Ascending aorta (tissue), 2 donors: ENCODE data around the gene ATP5F1E. TPM values are rescaled to one million over a fixed set of nuclear protein-coding genes. Genes with fewer than 3 reads are reported as not detected.

Experiments used
- DNase-seq, 2 donors: peaks; one replicate each; pipeline ENCODE4 v3.0.0-alpha.2; 2019; ENCODE audit warnings: low spot score in 2 of 2
- H3K27ac ChIP-seq, 2 donors: fragments of 200-600 bp; sonication (generic); one replicate each; pipeline ENCODE4 v1.5.1; 2016 to 2017; ENCODE audit warnings: mild to moderate bottlenecking in 1 of 2
- H3K27me3 ChIP-seq: fragments of 200-600 bp; sonication (generic); one replicate; pipeline ENCODE4 v1.5.1; 2017
- H3K36me3 ChIP-seq, 2 donors: fragments of 200-600 bp; sonication (generic); one replicate each; pipeline ENCODE4 v1.5.1; 2016
- H3K4me1 ChIP-seq, 2 donors: fragments of 200-600 bp; sonication (generic); one replicate each; pipeline ENCODE4 v1.5.1; 2016 to 2017; ENCODE audit warnings: mild to moderate bottlenecking in 1 of 2
- H3K4me3 ChIP-seq, 2 donors: fragments of 200-600 bp; sonication (generic); one replicate each; pipeline ENCODE4 v1.5.1; 2016 to 2017; ENCODE audit warnings: mild to moderate bottlenecking in 1 of 2
- H3K9me3 ChIP-seq, 2 donors: fragments of 200-600 bp; sonication (generic); one replicate each; pipeline ENCODE4 v1.5.1; 2016
- intact Hi-C: fragments of 100-400 bp; cut with DNase I; formaldehyde crosslinking; loops from one replicate; pipeline ENCODE4 v1.15.1; 2023
- total RNA-seq: library from RNA; depleted of rRNA; stranded (reverse); fragments of >200 nt; gene quantifications from one replicate; pipeline ENCODE4 v1.1.0, GENCODE V29; 2016
- TF ChIP-seq, protein P1 (sequence below), 3 experiments: fragments of 200-600 bp in 2 of 3; fragments of 450-650 bp in 1 of 3; sonication (generic) in 2 of 3; IDR thresholded peaks; one replicate each; pipeline ENCODE4 v1.5.1; 2016 to 2019; ENCODE audit warnings: antibody characterized with exemption in 3 of 3, mild to moderate bottlenecking in 1 of 3, moderate library complexity in 1 of 3

The ATP5F1E gene
- total RNA-seq, 1 donor from 2014 or later, result 12.7 TPM

DNA sequence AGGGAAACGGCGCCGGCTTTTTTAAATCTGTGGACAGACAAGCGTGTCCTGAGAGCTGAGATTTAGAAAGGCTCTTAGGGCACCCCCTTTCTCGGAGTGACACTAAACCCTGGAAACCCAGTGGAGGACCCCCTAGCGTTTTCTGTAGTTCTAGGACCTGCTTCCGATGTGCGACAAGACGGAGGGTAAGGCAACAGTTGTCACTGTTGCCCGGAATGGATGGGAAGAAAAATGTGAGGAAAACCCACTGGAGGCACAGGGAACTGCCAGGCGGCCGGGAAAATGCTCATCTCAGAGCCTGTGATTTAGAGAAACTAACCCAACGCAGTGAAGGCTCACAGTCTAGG lies 551 bp upstream of the ATP5F1E start:
- peaks cover 0 to 22% of the 10 kb centered on the region in 2 donors for H3K4me1 ChIP-seq
- H3K4me3 ChIP-seq, result peak overlapping the region; percentile 73 to 92
- no peaks in the 10 kb centered on the region for H3K27me3 ChIP-seq
- H3K36me3 ChIP-seq, result peaks cover 17 to 50% of the 10 kb centered on the region in 2 donors
- TF ChIP-seq, protein P1, sequence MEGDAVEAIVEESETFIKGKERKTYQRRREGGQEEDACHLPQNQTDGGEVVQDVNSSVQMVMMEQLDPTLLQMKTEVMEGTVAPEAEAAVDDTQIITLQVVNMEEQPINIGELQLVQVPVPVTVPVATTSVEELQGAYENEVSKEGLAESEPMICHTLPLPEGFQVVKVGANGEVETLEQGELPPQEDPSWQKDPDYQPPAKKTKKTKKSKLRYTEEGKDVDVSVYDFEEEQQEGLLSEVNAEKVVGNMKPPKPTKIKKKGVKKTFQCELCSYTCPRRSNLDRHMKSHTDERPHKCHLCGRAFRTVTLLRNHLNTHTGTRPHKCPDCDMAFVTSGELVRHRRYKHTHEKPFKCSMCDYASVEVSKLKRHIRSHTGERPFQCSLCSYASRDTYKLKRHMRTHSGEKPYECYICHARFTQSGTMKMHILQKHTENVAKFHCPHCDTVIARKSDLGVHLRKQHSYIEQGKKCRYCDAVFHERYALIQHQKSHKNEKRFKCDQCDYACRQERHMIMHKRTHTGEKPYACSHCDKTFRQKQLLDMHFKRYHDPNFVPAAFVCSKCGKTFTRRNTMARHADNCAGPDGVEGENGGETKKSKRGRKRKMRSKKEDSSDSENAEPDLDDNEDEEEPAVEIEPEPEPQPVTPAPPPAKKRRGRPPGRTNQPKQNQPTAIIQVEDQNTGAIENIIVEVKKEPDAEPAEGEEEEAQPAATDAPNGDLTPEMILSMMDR (IDR thresholded peaks at IDR 0.05), result peak in 2 of 3 experiments; percentile 12 to 24
- no peak for DNase-seq
- intact Hi-C loops, result loop anchor here (5.0 to 10.0 kb wide), 3 partner anchors 125 to 1538 kb away; no protein-coding TSS in a partner anchor
- no peaks in the 10 kb centered on the region for H3K9me3 ChIP-seq
- peak overlapping the region; percentile 72 to 87 for H3K27ac ChIP-seq

DNA sequence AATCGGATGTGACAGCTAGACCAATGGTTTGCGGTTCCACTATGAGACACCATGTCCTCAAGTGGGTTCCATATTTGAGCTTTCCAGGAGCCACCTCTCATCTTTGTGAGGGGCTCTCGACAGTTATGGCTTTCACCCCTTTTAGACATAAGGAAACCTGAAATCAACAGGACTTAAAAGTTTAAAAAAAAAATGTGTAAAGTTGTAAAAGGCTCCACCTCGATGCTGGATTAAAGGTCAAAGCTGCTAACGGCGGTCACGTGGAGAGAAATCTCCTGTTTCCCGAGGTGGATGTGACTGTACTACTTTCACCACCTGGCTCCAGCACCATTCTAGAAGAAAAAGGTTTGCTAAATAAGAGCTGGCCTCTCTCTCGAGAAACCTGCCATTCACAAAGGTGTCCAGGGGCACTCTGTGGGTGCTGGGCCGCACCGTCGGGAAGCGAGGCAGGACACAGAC lies 542 bp downstream of the ATP5F1E start:
- peak overlapping the region; percentile 73 to 92 for H3K4me3 ChIP-seq
- TF ChIP-seq, protein P1 (IDR thresholded peaks at IDR 0.05), result no peak
- H3K9me3 ChIP-seq, result no peaks in the 10 kb centered on the region
- H3K4me1 ChIP-seq, result peaks cover 0 to 22% of the 10 kb centered on the region in 2 donors
- no peaks in the 10 kb centered on the region for H3K27me3 ChIP-seq
- DNase-seq, result no peak
- intact Hi-C loops, result loop anchor here (1.0 to 10.0 kb wide), 5 partner anchors 25 to 1537 kb away; partner anchors contain the start of genes CTSZ and NELFCD
- H3K27ac ChIP-seq, result peak overlapping the region; percentile 72 to 84
- H3K36me3 ChIP-seq, result peaks cover 8 to 41% of the 10 kb centered on the region in 2 donors

DNA sequence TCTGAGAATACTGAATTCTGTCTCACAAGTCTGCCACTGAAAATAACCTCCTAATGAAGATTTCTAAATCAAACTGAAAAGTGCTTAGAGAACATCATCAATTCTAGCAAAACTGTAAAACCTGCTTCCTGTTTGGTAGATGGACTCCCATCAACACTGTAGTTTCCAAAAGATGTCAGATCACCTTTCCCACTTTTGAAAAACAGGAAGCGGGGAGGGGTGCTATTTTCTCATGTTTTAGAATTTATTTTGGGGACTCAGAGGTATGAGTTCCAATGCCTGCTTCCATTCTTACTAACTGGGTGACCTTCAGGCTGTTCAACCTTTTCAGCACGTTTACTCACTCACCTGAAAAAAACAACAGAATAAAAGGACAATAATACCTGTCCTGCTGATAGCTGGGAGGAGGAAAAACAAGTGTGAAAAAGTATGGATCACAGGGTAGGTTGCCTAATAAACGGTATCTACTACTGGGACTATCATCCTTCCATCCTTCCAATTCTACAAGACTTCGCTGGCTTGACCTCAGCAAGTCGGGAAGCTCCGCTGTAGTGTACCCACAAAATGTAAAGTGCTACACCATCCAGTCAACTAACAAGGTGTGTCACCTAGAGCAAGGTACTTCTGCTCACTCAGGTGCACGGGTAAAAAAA lies 1.1 kb downstream of the ATP5F1E start:
- no peaks in the 10 kb centered on the region for H3K27me3 ChIP-seq
- H3K4me3 ChIP-seq, result peak overlapping the region; percentile 73 to 92
- H3K36me3 ChIP-seq, result peaks cover 7 to 36% of the 10 kb centered on the region in 2 donors
- peaks cover 0 to 22% of the 10 kb centered on the region in 2 donors for H3K4me1 ChIP-seq
- intact Hi-C loops, result loop anchor here (1.0 to 10.0 kb wide), 5 partner anchors 24 to 1536 kb away; partner anchors contain the start of genes CTSZ and NELFCD
- TF ChIP-seq, protein P1 (IDR thresholded peaks at IDR 0.05), result no peak
- H3K27ac ChIP-seq, result peak overlapping the region in 1 of 2 donors; percentile 84
- no peaks in the 10 kb centered on the region for H3K9me3 ChIP-seq
- no peak for DNase-seq

DNA sequence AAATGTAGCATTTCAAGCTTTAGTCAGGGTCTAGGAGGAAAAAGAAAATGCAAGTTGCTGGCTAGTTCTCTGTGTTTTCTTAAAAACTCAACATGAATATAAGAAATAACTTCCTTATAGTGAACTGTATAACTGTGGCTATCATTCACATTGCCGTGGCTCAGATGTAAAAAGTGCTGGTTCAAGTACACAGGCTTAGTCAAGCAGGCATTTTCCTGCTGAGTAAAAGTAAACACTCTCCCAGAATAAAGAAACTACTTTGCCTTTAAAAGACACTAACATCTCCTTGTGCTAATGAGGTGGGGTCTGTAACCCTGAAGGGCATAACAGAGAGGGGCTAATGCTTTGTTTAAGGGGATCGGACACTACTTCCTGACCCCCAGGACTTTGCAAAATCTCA lies 3.3 kb downstream of the ATP5F1E start:
- intact Hi-C loops, result no loop called here
- TF ChIP-seq, protein P1 (IDR thresholded peaks at IDR 0.05), result no peak
- Histone ChIP-seq H3K9me3 (no peaks in the 10 kb centered on the region), H3K4me1 (peaks cover 0 to 22% of the 10 kb centered on the region in 2 donors), H3K36me3 (peaks cover 9 to 48% of the 10 kb centered on the region in 2 donors), H3K27ac (no peak overlapping the region), H3K4me3 (peak overlapping the region in 1 of 2 donors; percentile 1), H3K27me3 (no peaks in the 10 kb centered on the region)
- DNase-seq, result no peak

GRCh38 chr20:59027741-59028320 lies 4.3 kb downstream of the ATP5F1E start:
- H3K4me1 ChIP-seq, result peaks cover 0 to 22% of the 10 kb centered on the region in 2 donors
- H3K27me3 ChIP-seq, result no peaks in the 10 kb centered on the region
- TF ChIP-seq, protein P1 (IDR thresholded peaks at IDR 0.05), result no peak

More at GRCh38 chr20:59027741-59028320, 4.3 kb downstream of the ATP5F1E start:
- H3K4me3 ChIP-seq, result peak overlapping the region in 1 of 2 donors; percentile 6
- DNase-seq, result no peak
- no peaks in the 10 kb centered on the region for H3K9me3 ChIP-seq
- peaks cover 10 to 55% of the 10 kb centered on the region in 2 donors for H3K36me3 ChIP-seq
- intact Hi-C loops, result no loop called here
- H3K27ac ChIP-seq, result no peak overlapping the region
